Thymus (tissue), 11 donors: ENCODE data around the gene COMTD1. TPM values are rescaled to one million over a fixed set of nuclear protein-coding genes. Genes with fewer than 3 reads are reported as not detected.
"Not testable (repeated sequence)": the region's sequence is repeated elsewhere in the genome, so short reads cannot be mapped to it uniquely, and the experiment has no call there.

Source experiments
- DNase-seq, 9 donors: peaks; one replicate each; pipeline ENCODE4 v3.0.0-alpha.2; 2013; ENCODE audit warnings: low spot score in 9 of 9, low read depth in 6 of 9, missing footprints in 1 of 9
- H3K27ac ChIP-seq, 2 donors: one replicate each; pipeline ENCODE4 v1.5.1; 2013; ENCODE audit warnings: control low read depth in 1 of 2, low read depth in 1 of 2, low read length in 1 of 2, mild to moderate bottlenecking in 1 of 2, moderate library complexity in 1 of 2
- H3K27me3 ChIP-seq, 2 donors: one replicate each; pipeline ENCODE4 v1.5.1; 2013; ENCODE audit warnings: low read length in 1 of 2; ENCODE audit not compliant: control insufficient read depth in 2 of 2, insufficient read depth in 1 of 2
- H3K36me3 ChIP-seq, 2 donors: one replicate each; pipeline ENCODE4 v1.5.1; 2013; ENCODE audit warnings: low read length in 1 of 2, mild to moderate bottlenecking in 1 of 2, moderate library complexity in 1 of 2; ENCODE audit not compliant: control insufficient read depth in 2 of 2, insufficient read depth in 2 of 2
- H3K4me1 ChIP-seq, 2 donors: one replicate each; pipeline ENCODE4 v1.5.1; 2013; ENCODE audit warnings: low read length in 2 of 2; ENCODE audit not compliant: control insufficient read depth in 2 of 2, insufficient read depth in 2 of 2
- H3K4me3 ChIP-seq, 2 donors: one replicate each; pipeline ENCODE4 v1.5.1; 2013; ENCODE audit warnings: low read length in 2 of 2, control low read depth in 1 of 2, mild to moderate bottlenecking in 1 of 2
- H3K9me3 ChIP-seq, 2 donors: one replicate each; pipeline ENCODE4 v1.5.1; 2013; ENCODE audit warnings: low read length in 1 of 2, mild to moderate bottlenecking in 1 of 2; ENCODE audit not compliant: control insufficient read depth in 2 of 2, insufficient read depth in 1 of 2
- WGBS: extraction: QIAGEN DNeasy Blood & Tissue Kit; methylation state at CpG from one replicate; pipeline ENCODE4 v1.1.7; 2013; 5-methylcytosine and 5-hydroxymethylcytosine counted together
- polyA plus RNA-seq: library from polyadenylated mRNA; stranded (reverse); fragments of 200-250 nt; gene quantifications from one replicate; pipeline ENCODE4 v1.2.3, GENCODE V29; 2013
- total RNA-seq: library from RNA; stranded (reverse); fragments of 120-200 nt; gene quantifications from one replicate; pipeline ENCODE4 v1.2.4, GENCODE V29; 2013
- donor health status: healthy.

Gene COMTD1
- total and polyA plus RNA-seq, 2 donors = 11.8 to 40.7 TPM

- peak overlapping the region; percentile 95 to 100 for H3K27ac ChIP-seq
- peak overlapping the region; percentile 75 to 83 for H3K4me3 ChIP-seq
- peaks cover 8 to 19% of the 10 kb centered on the region in 2 donors for H3K4me1 ChIP-seq
- H3K36me3 ChIP-seq = peaks cover 6 to 36% of the 10 kb centered on the region in 2 donors
- no peaks in the 10 kb centered on the region for H3K9me3 ChIP-seq
- under 1% methylated on average over 38 of the region's 38 CpGs for WGBS
- no peaks in the 10 kb centered on the region for H3K27me3 ChIP-seq
- DNase-seq = peak in 4 of 9 donors; percentile 10 to 41 (median 19)
These were observed 24.6 kb downstream of the COMTD1 start for GRCh38 chr10:75211007-75211691.

- peak; percentile 68 to 96 (median 91) for DNase-seq
- H3K4me3 ChIP-seq = peak within 1 kb of the TSS; percentile 75 to 83
- H3K27me3 ChIP-seq = no peaks in the 10 kb centered on the region
- WGBS = under 1% methylated on average over 80 of the region's 80 CpGs
- peak within 1 kb of the TSS; percentile 95 to 100 for H3K27ac ChIP-seq
- H3K4me1 ChIP-seq = peaks cover 8 to 19% of the 10 kb centered on the region in 2 donors
- peaks cover 6 to 29% of the 10 kb centered on the region in 2 donors for H3K36me3 ChIP-seq
- no peaks in the 10 kb centered on the region for H3K9me3 ChIP-seq
These were observed 25.3 kb downstream of the COMTD1 start, which contains the start of gene VDAC2 for GRCh38 chr10:75210282-75211006. TSS of gene VDAC2 (plus strand) at chr10:75210796. CDS start at chr10:75211159, 363 bp downstream.

GRCh38 chr10:75209921-75210281, 25.9 kb downstream of the COMTD1 start:
- peak; percentile 27 to 90 (median 68) for DNase-seq
- Histone ChIP-seq H3K27ac (peak overlapping the region; percentile 95 to 100), H3K27me3 (no peaks in the 10 kb centered on the region), H3K4me1 (peaks cover 8 to 19% of the 10 kb centered on the region in 2 donors), H3K36me3 (peaks cover 6 to 26% of the 10 kb centered on the region in 2 donors), H3K4me3 (peak overlapping the region; percentile 75 to 83), H3K9me3 (no peaks in the 10 kb centered on the region)
- WGBS = under 1% methylated on average over 19 of the region's 19 CpGs

- Histone ChIP-seq H3K4me3 (peak overlapping the region; percentile 75 to 83), H3K27ac (peak overlapping the region; percentile 95 to 100), H3K4me1 (peaks cover 8 to 19% of the 10 kb centered on the region in 2 donors), H3K9me3 (no peaks in the 10 kb centered on the region), H3K27me3 (no peaks in the 10 kb centered on the region), H3K36me3 (peaks cover 0 to 21% of the 10 kb centered on the region in 2 donors)
- no peak for DNase-seq
- WGBS = 88% methylated on average over 16 of the region's 16 CpGs
These were observed 26.5 kb downstream of the COMTD1 start for GRCh38 chr10:75209086-75209920.

DNA sequence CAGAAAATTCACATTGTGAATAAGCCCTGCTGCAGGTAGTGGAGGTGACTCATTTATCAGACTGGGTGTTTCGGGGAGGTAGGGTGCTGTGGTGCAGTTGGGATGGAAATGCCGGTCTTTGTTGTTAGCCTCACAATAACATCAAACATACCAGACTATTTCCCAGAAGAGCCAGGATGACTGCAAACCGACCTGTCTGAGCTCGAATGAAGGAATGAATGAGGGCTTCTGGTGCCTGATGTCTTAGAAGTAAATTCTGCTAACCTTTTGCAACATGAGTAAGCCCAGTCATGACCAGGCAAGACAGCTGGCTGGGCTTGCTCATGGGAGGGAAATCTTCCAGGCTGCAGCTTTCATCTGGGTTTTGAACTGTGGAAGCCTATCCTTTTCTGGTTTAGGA, 27.6 kb downstream of the COMTD1 start:
- 94% methylated on average over 4 of the region's 4 CpGs for WGBS
- no peak overlapping the region for H3K4me3 ChIP-seq
- DNase-seq = peak in 1 of 9 donors; percentile 23
- H3K27me3 ChIP-seq = no peaks in the 10 kb centered on the region
- no peaks in the 10 kb centered on the region for H3K9me3 ChIP-seq
- peak overlapping the region in 1 of 2 donors; percentile 38 for H3K27ac ChIP-seq
- H3K4me1 ChIP-seq = peaks cover 8 to 19% of the 10 kb centered on the region in 2 donors
- peaks cover 0 to 14% of the 10 kb centered on the region in 2 donors for H3K36me3 ChIP-seq

DNA sequence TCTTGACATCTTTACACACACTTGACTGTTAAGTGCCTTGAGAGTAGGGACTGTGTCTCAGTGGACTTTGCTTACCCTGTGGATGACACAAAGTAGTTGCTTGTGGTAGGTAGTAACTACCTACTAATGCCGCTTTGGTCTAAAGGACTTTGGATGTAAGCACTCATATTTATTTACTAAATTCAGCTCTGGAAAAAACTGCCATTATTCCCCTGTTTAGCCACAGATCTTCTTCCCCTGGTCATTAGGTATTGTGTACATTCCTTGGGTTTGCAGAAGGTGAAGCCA, 28.0 kb downstream of the COMTD1 start:
- no peak for DNase-seq
- H3K36me3 ChIP-seq = peaks cover 0 to 10% of the 10 kb centered on the region in 2 donors
- WGBS = 91% methylated on average over 1 of the region's 1 CpG
- H3K9me3 ChIP-seq = no peaks in the 10 kb centered on the region
- H3K4me3 ChIP-seq = no peak overlapping the region
- H3K27me3 ChIP-seq = no peaks in the 10 kb centered on the region
- H3K4me1 ChIP-seq = peaks cover 8 to 19% of the 10 kb centered on the region in 2 donors
- peak overlapping the region in 1 of 2 donors; percentile 38 for H3K27ac ChIP-seq

DNA sequence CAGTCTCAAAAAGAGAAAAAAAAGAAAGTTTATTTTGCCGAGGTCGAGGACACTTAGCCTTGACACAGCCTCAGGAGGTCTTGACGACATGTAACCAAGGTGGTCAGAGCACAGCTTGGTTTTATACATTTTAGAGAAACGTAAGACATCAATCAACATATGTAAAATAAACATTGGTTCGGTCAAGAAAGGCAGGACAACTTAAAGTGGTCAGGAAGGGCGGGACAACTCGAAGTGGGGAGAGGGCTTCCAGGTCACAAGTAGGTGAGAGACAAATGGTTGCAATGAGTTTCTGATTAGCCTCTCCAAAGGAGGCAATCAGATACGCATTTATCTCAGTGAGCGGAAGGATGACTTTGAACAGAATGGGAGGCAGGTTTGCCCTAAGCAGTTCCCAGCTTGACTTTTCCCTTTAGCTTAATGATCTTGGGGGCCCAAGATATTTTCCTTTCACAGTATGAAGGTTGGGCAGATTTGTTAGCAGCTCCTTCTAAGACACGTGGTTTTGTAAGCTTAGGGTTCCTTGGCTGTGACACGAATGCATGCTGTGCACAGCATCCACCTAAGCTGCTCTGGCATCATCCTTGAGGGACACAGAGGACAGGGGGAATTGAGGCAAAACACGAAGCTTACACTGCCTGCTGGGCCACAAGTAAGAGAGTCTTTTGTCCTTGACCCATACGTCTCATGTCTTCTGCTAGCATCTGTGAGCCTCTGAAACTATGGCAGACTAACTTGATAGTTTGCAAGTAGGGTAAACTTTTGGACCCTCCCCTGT, 28.5 kb downstream of the COMTD1 start:
- H3K36me3 ChIP-seq = peaks cover 0 to 5% of the 10 kb centered on the region in 2 donors
- H3K9me3 ChIP-seq = no peaks in the 10 kb centered on the region
- 83% methylated on average over 13 of the region's 13 CpGs for WGBS
- H3K27me3 ChIP-seq = no peaks in the 10 kb centered on the region
- DNase-seq = no peak
- peak overlapping the region in 1 of 2 donors; percentile 38 for H3K27ac ChIP-seq
- H3K4me1 ChIP-seq = peaks cover 8 to 16% of the 10 kb centered on the region in 2 donors
- H3K4me3 ChIP-seq = no peak overlapping the region

DNA sequence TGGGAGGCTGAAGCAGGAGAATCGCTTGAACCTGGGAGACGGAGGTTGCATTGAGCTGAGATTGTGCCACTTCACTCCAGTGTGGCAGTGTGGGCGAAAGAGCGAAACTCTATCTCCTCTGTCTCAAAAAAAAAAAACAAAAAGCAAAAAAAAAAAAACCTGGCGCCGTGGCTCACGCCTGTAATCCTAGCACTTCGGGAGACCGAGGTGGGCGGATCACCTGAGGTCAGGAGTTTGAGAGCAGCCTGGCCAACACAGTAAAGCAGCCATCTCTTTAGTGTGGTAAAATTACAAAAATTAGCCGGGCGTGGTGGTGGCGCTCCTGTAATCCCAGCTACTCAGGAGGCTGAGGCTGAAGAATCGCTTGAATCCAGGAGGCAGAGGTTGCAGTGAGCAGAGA, 29.1 kb downstream of the COMTD1 start:
- 94% methylated on average over 14 of the region's 14 CpGs for WGBS
- H3K27ac ChIP-seq, H3K27me3 ChIP-seq, H3K4me3 ChIP-seq, H3K36me3 ChIP-seq, DNase-seq, H3K9me3 ChIP-seq: not testable (repeated sequence)
- H3K4me1 ChIP-seq = peaks cover 6 to 12% of the 10 kb centered on the region in 2 donors
